SIG-M5 (cell line): ENCODE results near the gene TBXAS1.
"Not testable (repeated sequence)": the region's sequence is repeated elsewhere in the genome, so short reads cannot be mapped to it uniquely, and the experiment has no call there.

Experiments used
- DNase-seq: peaks from one replicate; lab custom pipeline; 2025; lab: John Stamatoyannopoulos, UW

TBXAS1 gene

GRCh38 chr7:139914306-139915267 is 85.5 kb downstream of the TBXAS1 start:
- no peak for DNase-seq

- no peak for DNase-seq
These were observed 86.3 kb downstream of the TBXAS1 start for GRCh38 chr7:139915268-139915863.

- DNase-seq = peak; percentile 86
These were observed 87.0 kb downstream of the TBXAS1 start for GRCh38 chr7:139915864-139916716.

GRCh38 chr7:139916717-139917395 is 87.8 kb downstream of the TBXAS1 start:
- no peak for DNase-seq

- no peak for DNase-seq
These were observed 88.8 kb downstream of the TBXAS1 start for GRCh38 chr7:139917851-139918250.

GRCh38 chr7:139918480-139918879 is 89.4 kb downstream of the TBXAS1 start:
- DNase-seq = no peak

- no peak for DNase-seq
These were observed 94.0 kb downstream of the TBXAS1 start for GRCh38 chr7:139923090-139923489.

- no peak for DNase-seq
These were observed 95.4 kb downstream of the TBXAS1 start for GRCh38 chr7:139924461-139924860.

GRCh38 chr7:139929221-139929620 is 100.2 kb downstream of the TBXAS1 start:
- not testable (repeated sequence) for DNase-seq

- no peak for DNase-seq
These were observed 101.4 kb downstream of the TBXAS1 start for GRCh38 chr7:139930286-139930965.

- no peak for DNase-seq
These were observed 102.3 kb downstream of the TBXAS1 start for GRCh38 chr7:139931190-139931934.

- DNase-seq = no peak
These were observed 103.5 kb downstream of the TBXAS1 start for GRCh38 chr7:139932531-139932930.

GRCh38 chr7:139936760-139937310 is 107.8 kb downstream of the TBXAS1 start:
- no peak for DNase-seq

GRCh38 chr7:139937715-139938114 is 108.7 kb downstream of the TBXAS1 start:
- DNase-seq = no peak

- DNase-seq = no peak
These were observed 111.8 kb downstream of the TBXAS1 start for GRCh38 chr7:139940866-139941265.

- DNase-seq = no peak
These were observed 112.4 kb downstream of the TBXAS1 start for GRCh38 chr7:139941421-139941820.

GRCh38 chr7:139941866-139942265 is 112.8 kb downstream of the TBXAS1 start:
- DNase-seq = no peak

GRCh38 chr7:139942636-139943035 is 113.6 kb downstream of the TBXAS1 start:
- no peak for DNase-seq

- DNase-seq = no peak
These were observed 114.3 kb downstream of the TBXAS1 start for GRCh38 chr7:139943401-139943800.

- DNase-seq = no peak
These were observed 115.2 kb downstream of the TBXAS1 start for GRCh38 chr7:139944248-139944647.
